ENCODE measurements around the gene SPOCK1.

SPOCK1 gene

DNA sequence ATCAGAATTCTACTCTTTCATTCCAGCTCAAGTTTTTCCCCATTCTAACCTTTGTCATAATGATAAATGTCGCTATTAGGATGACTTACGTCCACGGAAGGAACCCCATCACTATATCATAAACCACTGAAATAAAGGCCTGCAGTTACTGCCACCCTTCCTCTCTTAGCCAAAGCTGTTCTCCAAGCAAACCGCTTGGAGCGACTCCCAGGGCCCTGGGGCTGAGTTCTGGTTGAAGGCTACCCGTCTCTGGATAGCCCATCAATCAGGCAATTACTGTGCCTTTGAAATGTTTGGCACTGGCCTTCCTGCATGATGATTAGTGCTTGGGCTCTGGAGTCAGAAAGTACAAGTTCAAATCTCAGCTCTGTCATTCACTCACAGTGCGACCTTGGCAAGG is 386.0 kb downstream of the SPOCK1 start:
- no peaks in the 10 kb centered on the region for H3K27me3 ChIP-seq (ENCODE audit: control insufficient read depth in 1 of 2, insufficient read depth in 2 of 2, low read length in 2 of 2)
- no peak overlapping the region for H3K27ac ChIP-seq (ENCODE audit: low read depth, low read length)
- no peaks in the 10 kb centered on the region for H3K4me1 ChIP-seq (ENCODE audit: control insufficient read depth in 1 of 2, insufficient read depth in 2 of 2, low read length in 2 of 2)
- H3K9me3 ChIP-seq (ENCODE audit: control insufficient read depth in 1 of 2, low read length in 2 of 2), result no peaks in the 10 kb centered on the region
- H3K9ac ChIP-seq (ENCODE audit: low read depth in 1 of 2, low read length in 2 of 2), result no peak overlapping the region
- H3K4me3 ChIP-seq (ENCODE audit: low read depth in 1 of 2, low read length in 2 of 2), result no peak overlapping the region
- H3K36me3 ChIP-seq (ENCODE audit: control insufficient read depth in 1 of 2, insufficient read depth in 2 of 2, low read length in 2 of 2), result no peaks in the 10 kb centered on the region

GRCh38 chr5:137105351-137106035 is 393.6 kb downstream of the SPOCK1 start:
- no peak overlapping the region for H3K27ac ChIP-seq (ENCODE audit: low read depth, low read length)
- no peak overlapping the region for H3K9ac ChIP-seq (ENCODE audit: low read depth in 1 of 2, low read length in 2 of 2)
- no peaks in the 10 kb centered on the region for H3K36me3 ChIP-seq (ENCODE audit: control insufficient read depth in 1 of 2, insufficient read depth in 2 of 2, low read length in 2 of 2)
- no peaks in the 10 kb centered on the region for H3K4me1 ChIP-seq (ENCODE audit: control insufficient read depth in 1 of 2, insufficient read depth in 2 of 2, low read length in 2 of 2)
- H3K9me3 ChIP-seq (ENCODE audit: control insufficient read depth in 1 of 2, low read length in 2 of 2), result no peaks in the 10 kb centered on the region
- no peaks in the 10 kb centered on the region for H3K27me3 ChIP-seq (ENCODE audit: control insufficient read depth in 1 of 2, insufficient read depth in 2 of 2, low read length in 2 of 2)
- no peak overlapping the region for H3K4me3 ChIP-seq (ENCODE audit: low read depth in 1 of 2, low read length in 2 of 2)

DNA sequence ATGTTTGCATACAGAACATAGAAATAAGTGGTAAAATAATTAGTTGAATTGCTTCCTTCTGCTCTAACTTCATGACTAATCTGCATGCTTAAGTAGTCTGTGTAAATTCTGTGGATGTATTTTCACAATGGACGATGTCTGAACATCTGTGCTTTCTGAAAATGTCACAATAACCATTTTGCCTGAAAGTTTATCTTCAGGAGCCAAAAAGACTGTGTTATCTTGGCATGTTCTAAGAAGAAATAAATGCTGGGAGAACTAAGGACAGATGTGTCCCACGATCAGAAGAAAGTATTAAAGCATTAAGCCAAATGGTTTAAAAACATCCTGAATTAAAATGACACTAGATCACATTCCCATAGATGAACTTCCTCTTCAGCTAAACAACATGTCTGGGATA is 397.6 kb downstream of the SPOCK1 start:
- no peaks in the 10 kb centered on the region for H3K9me3 ChIP-seq (ENCODE audit: control insufficient read depth in 1 of 2, low read length in 2 of 2)

GRCh38 chr5:137099651-137100050 is 399.5 kb downstream of the SPOCK1 start:
- H3K27ac ChIP-seq (ENCODE audit: low read depth, low read length), result no peak overlapping the region
- no peaks in the 10 kb centered on the region for H3K9me3 ChIP-seq (ENCODE audit: control insufficient read depth in 1 of 2, low read length in 2 of 2)
- H3K9ac ChIP-seq (ENCODE audit: low read depth in 1 of 2, low read length in 2 of 2), result no peak overlapping the region
- H3K4me3 ChIP-seq (ENCODE audit: low read depth in 1 of 2, low read length in 2 of 2), result no peak overlapping the region
- H3K27me3 ChIP-seq (ENCODE audit: control insufficient read depth in 1 of 2, insufficient read depth in 2 of 2, low read length in 2 of 2), result no peaks in the 10 kb centered on the region
- H3K4me1 ChIP-seq (ENCODE audit: control insufficient read depth in 1 of 2, insufficient read depth in 2 of 2, low read length in 2 of 2), result no peaks in the 10 kb centered on the region
- no peaks in the 10 kb centered on the region for H3K36me3 ChIP-seq (ENCODE audit: control insufficient read depth in 1 of 2, insufficient read depth in 2 of 2, low read length in 2 of 2)

More for the DNA sequence above, 397.6 kb downstream of the SPOCK1 start:
- H3K9ac ChIP-seq (ENCODE audit: low read depth in 1 of 2, low read length in 2 of 2), result no peak overlapping the region
- no peak overlapping the region for H3K4me3 ChIP-seq (ENCODE audit: low read depth in 1 of 2, low read length in 2 of 2)
- H3K4me1 ChIP-seq (ENCODE audit: control insufficient read depth in 1 of 2, insufficient read depth in 2 of 2, low read length in 2 of 2), result no peaks in the 10 kb centered on the region
- H3K27ac ChIP-seq (ENCODE audit: low read depth, low read length), result no peak overlapping the region
- no peaks in the 10 kb centered on the region for H3K27me3 ChIP-seq (ENCODE audit: control insufficient read depth in 1 of 2, insufficient read depth in 2 of 2, low read length in 2 of 2)
- H3K36me3 ChIP-seq (ENCODE audit: control insufficient read depth in 1 of 2, insufficient read depth in 2 of 2, low read length in 2 of 2), result no peaks in the 10 kb centered on the region

DNA sequence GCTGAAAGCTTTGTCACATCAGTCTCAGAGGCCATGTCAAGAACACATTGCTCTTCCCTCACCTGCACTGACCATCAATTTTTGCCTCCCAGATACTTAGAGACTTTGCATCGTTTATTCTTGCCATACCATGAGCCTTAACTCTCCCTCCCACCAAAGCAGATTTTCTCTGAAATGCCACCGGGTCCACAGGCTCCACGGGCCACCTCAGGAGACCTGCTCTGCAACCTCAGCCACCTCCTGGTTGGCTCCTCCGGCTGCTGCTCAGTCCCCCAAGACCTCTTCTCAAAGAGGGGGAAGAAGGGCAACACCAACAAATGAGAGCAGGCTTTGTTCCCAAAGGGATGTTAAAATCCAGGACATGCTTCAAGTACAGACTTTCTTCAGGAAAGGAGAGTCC is 400.5 kb downstream of the SPOCK1 start:
- Histone ChIP-seq H3K27me3 (ENCODE audit: control insufficient read depth in 1 of 2, insufficient read depth in 2 of 2, low read length in 2 of 2) (no peaks in the 10 kb centered on the region), H3K36me3 (ENCODE audit: control insufficient read depth in 1 of 2, insufficient read depth in 2 of 2, low read length in 2 of 2) (no peaks in the 10 kb centered on the region), H3K27ac (ENCODE audit: low read depth, low read length) (no peak overlapping the region), H3K4me1 (ENCODE audit: control insufficient read depth in 1 of 2, insufficient read depth in 2 of 2, low read length in 2 of 2) (no peaks in the 10 kb centered on the region), H3K4me3 (ENCODE audit: low read depth in 1 of 2, low read length in 2 of 2) (no peak overlapping the region), H3K9me3 (ENCODE audit: control insufficient read depth in 1 of 2, low read length in 2 of 2) (no peaks in the 10 kb centered on the region), H3K9ac (ENCODE audit: low read depth in 1 of 2, low read length in 2 of 2) (no peak overlapping the region)

DNA sequence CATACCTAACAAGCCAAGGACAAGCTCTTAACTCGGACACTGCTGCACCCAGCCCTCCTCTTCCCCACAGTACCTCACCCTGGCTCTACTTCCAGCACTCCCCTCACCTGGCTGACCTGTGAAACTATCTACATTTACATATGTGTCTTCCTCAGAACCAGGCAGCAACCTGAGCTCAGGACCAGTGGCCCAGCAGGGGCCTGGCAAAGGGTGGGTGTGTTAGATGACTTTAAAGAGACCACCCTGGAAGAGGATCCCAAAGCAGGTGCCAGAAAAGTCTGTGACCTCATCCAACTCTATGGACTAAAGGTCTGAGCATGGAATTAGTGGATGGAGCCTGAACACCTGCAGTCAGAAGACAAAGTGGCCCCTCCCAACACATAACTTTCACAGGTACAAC is 400.9 kb downstream of the SPOCK1 start:
- Histone ChIP-seq H3K9ac (ENCODE audit: low read depth in 1 of 2, low read length in 2 of 2) (no peak overlapping the region), H3K36me3 (ENCODE audit: control insufficient read depth in 1 of 2, insufficient read depth in 2 of 2, low read length in 2 of 2) (no peaks in the 10 kb centered on the region), H3K4me1 (ENCODE audit: control insufficient read depth in 1 of 2, insufficient read depth in 2 of 2, low read length in 2 of 2) (no peaks in the 10 kb centered on the region), H3K27ac (ENCODE audit: low read depth, low read length) (no peak overlapping the region), H3K4me3 (ENCODE audit: low read depth in 1 of 2, low read length in 2 of 2) (no peak overlapping the region), H3K27me3 (ENCODE audit: control insufficient read depth in 1 of 2, insufficient read depth in 2 of 2, low read length in 2 of 2) (no peaks in the 10 kb centered on the region), H3K9me3 (ENCODE audit: control insufficient read depth in 1 of 2, low read length in 2 of 2) (no peaks in the 10 kb centered on the region)

GRCh38 chr5:137097203-137097602 is 401.9 kb downstream of the SPOCK1 start:
- no peaks in the 10 kb centered on the region for H3K36me3 ChIP-seq (ENCODE audit: control insufficient read depth in 1 of 2, insufficient read depth in 2 of 2, low read length in 2 of 2)
- no peaks in the 10 kb centered on the region for H3K27me3 ChIP-seq (ENCODE audit: control insufficient read depth in 1 of 2, insufficient read depth in 2 of 2, low read length in 2 of 2)
- no peak overlapping the region for H3K27ac ChIP-seq (ENCODE audit: low read depth, low read length)
- no peak overlapping the region for H3K4me3 ChIP-seq (ENCODE audit: low read depth in 1 of 2, low read length in 2 of 2)
- no peaks in the 10 kb centered on the region for H3K9me3 ChIP-seq (ENCODE audit: control insufficient read depth in 1 of 2, low read length in 2 of 2)
- no peak overlapping the region for H3K9ac ChIP-seq (ENCODE audit: low read depth in 1 of 2, low read length in 2 of 2)
- H3K4me1 ChIP-seq (ENCODE audit: control insufficient read depth in 1 of 2, insufficient read depth in 2 of 2, low read length in 2 of 2), result no peaks in the 10 kb centered on the region

- no peak overlapping the region for H3K9ac ChIP-seq (ENCODE audit: low read depth in 1 of 2, low read length in 2 of 2)
- no peaks in the 10 kb centered on the region for H3K36me3 ChIP-seq (ENCODE audit: control insufficient read depth in 1 of 2, insufficient read depth in 2 of 2, low read length in 2 of 2)
- no peaks in the 10 kb centered on the region for H3K27me3 ChIP-seq (ENCODE audit: control insufficient read depth in 1 of 2, insufficient read depth in 2 of 2, low read length in 2 of 2)
- no peaks in the 10 kb centered on the region for H3K9me3 ChIP-seq (ENCODE audit: control insufficient read depth in 1 of 2, low read length in 2 of 2)
- no peak overlapping the region for H3K27ac ChIP-seq (ENCODE audit: low read depth, low read length)
- no peaks in the 10 kb centered on the region for H3K4me1 ChIP-seq (ENCODE audit: control insufficient read depth in 1 of 2, insufficient read depth in 2 of 2, low read length in 2 of 2)
- no peak overlapping the region for H3K4me3 ChIP-seq (ENCODE audit: low read depth in 1 of 2, low read length in 2 of 2)
Measured at GRCh38 chr5:137096149-137097103, 402.7 kb downstream of the SPOCK1 start.

DNA sequence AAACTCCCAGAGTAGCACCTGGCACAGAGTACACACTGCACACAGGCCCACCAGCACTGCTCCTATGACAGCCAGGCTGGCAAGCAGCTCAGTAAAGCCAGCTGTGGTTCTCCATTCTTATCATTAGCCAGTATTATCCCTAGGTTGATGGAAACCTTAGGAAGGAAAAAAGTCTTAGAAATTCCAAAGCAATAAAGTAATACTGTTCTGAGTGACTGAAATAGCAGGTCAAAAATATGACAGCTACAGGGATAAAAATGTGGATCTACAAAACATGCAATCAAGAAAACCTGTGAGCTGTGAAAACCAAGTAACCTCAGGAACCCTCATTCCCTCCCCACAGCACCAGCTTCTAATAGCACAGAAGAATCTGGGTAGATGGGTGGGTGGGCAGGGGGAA is 403.5 kb downstream of the SPOCK1 start:
- Histone ChIP-seq H3K36me3 (ENCODE audit: control insufficient read depth in 1 of 2, insufficient read depth in 2 of 2, low read length in 2 of 2) (no peaks in the 10 kb centered on the region), H3K27me3 (ENCODE audit: control insufficient read depth in 1 of 2, insufficient read depth in 2 of 2, low read length in 2 of 2) (no peaks in the 10 kb centered on the region), H3K4me1 (ENCODE audit: control insufficient read depth in 1 of 2, insufficient read depth in 2 of 2, low read length in 2 of 2) (no peaks in the 10 kb centered on the region), H3K9ac (ENCODE audit: low read depth in 1 of 2, low read length in 2 of 2) (no peak overlapping the region), H3K27ac (ENCODE audit: low read depth, low read length) (no peak overlapping the region), H3K9me3 (ENCODE audit: control insufficient read depth in 1 of 2, low read length in 2 of 2) (no peaks in the 10 kb centered on the region), H3K4me3 (ENCODE audit: low read depth in 1 of 2, low read length in 2 of 2) (no peak overlapping the region)

GRCh38 chr5:137092831-137093230 is 406.3 kb downstream of the SPOCK1 start:
- no peaks in the 10 kb centered on the region for H3K4me1 ChIP-seq (ENCODE audit: control insufficient read depth in 1 of 2, insufficient read depth in 2 of 2, low read length in 2 of 2)

More at GRCh38 chr5:137092831-137093230, 406.3 kb downstream of the SPOCK1 start:
- H3K27ac ChIP-seq (ENCODE audit: low read depth, low read length), result no peak overlapping the region
- no peak overlapping the region for H3K4me3 ChIP-seq (ENCODE audit: low read depth in 1 of 2, low read length in 2 of 2)
- no peaks in the 10 kb centered on the region for H3K36me3 ChIP-seq (ENCODE audit: control insufficient read depth in 1 of 2, insufficient read depth in 2 of 2, low read length in 2 of 2)
- H3K27me3 ChIP-seq (ENCODE audit: control insufficient read depth in 1 of 2, insufficient read depth in 2 of 2, low read length in 2 of 2), result no peaks in the 10 kb centered on the region
- H3K9ac ChIP-seq (ENCODE audit: low read depth in 1 of 2, low read length in 2 of 2), result no peak overlapping the region
- no peaks in the 10 kb centered on the region for H3K9me3 ChIP-seq (ENCODE audit: control insufficient read depth in 1 of 2, low read length in 2 of 2)

Measured in duodenal mucosa (tissue), 2 donors.